Upper lobe of left lung (tissue), 4 donors: ENCODE results near the gene CCN2.

Experiments used
- EP300 ChIP-seq, 4 donors: sonication (generic); formaldehyde crosslinking; IDR thresholded peaks; one replicate each; pipeline ENCODE4 v1.5.1; 2017; ENCODE audit warnings: antibody characterized with exemption in 4 of 4, control low read depth in 2 of 4
- POLR2AphosphoS5 ChIP-seq, 2 donors: sonication (generic); formaldehyde crosslinking; IDR thresholded peaks; one replicate each; pipeline ENCODE4 v1.5.1; 2017; ENCODE audit warnings: antibody characterized with exemption in 2 of 2
- TF ChIP-seq, protein P1 (sequence below), 6 experiments: fragments of 450-650 bp in 4 of 6; fragments of 200-600 bp in 2 of 6; sonication (generic) in 2 of 6; IDR thresholded peaks; one replicate each; pipeline ENCODE4 v1.5.1; 2016 to 2019; ENCODE audit warnings: antibody characterized with exemption in 6 of 6

GRCh38 chr6:131966443-131966842, 15.3 kb upstream of the CCN2 start:
- TF ChIP-seq POLR2AphosphoS5 (IDR thresholded peaks at IDR 0.05): peak in 1 of 2 donors; percentile 19
- TF ChIP-seq, protein P1, sequence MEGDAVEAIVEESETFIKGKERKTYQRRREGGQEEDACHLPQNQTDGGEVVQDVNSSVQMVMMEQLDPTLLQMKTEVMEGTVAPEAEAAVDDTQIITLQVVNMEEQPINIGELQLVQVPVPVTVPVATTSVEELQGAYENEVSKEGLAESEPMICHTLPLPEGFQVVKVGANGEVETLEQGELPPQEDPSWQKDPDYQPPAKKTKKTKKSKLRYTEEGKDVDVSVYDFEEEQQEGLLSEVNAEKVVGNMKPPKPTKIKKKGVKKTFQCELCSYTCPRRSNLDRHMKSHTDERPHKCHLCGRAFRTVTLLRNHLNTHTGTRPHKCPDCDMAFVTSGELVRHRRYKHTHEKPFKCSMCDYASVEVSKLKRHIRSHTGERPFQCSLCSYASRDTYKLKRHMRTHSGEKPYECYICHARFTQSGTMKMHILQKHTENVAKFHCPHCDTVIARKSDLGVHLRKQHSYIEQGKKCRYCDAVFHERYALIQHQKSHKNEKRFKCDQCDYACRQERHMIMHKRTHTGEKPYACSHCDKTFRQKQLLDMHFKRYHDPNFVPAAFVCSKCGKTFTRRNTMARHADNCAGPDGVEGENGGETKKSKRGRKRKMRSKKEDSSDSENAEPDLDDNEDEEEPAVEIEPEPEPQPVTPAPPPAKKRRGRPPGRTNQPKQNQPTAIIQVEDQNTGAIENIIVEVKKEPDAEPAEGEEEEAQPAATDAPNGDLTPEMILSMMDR (IDR thresholded peaks at IDR 0.05): no peak
- peak in 1 of 4 donors; percentile 27 for TF ChIP-seq EP300 (IDR thresholded peaks at IDR 0.05)
